Kidney epithelial cell (primary cell): ENCODE measurements around the gene COL8A1. TPM values are rescaled to one million over a fixed set of nuclear protein-coding genes. Genes with fewer than 3 reads are reported as not detected.

ENCODE experiments used
- DNase-seq: peaks from one replicate; pipeline ENCODE4 v3.0.0-alpha.2; 2010; ENCODE audit warnings: low read depth
- H3K27me3 ChIP-seq: 2 replicates; pipeline ENCODE4 v1.6.0; 2011; ENCODE audit warnings: low read length; ENCODE audit not compliant: control insufficient read depth, insufficient read depth
- H3K36me3 ChIP-seq: 2 replicates; pipeline ENCODE4 v1.5.1; 2011; ENCODE audit warnings: low read length; ENCODE audit not compliant: control insufficient read depth, insufficient read depth
- H3K4me3 ChIP-seq: 2 replicates; pipeline ENCODE4 v1.5.1; 2011; ENCODE audit warnings: low read depth, mild to moderate bottlenecking, control low read depth, low read length
- CTCF ChIP-seq: IDR thresholded peaks from 2 replicates; pipeline ENCODE4 v1.5.1; 2011; ENCODE audit warnings: mild to moderate bottlenecking, moderate library complexity, low read length, control low read depth, inconsistent platforms; ENCODE audit not compliant: insufficient read depth, poor library complexity, severe bottlenecking
- total RNA-seq: library from RNA; depleted of rRNA; stranded (reverse); fragments of >200 nt; gene quantifications from 2 replicates; pipeline ENCODE4 v1.2.3, GENCODE V29; 2015

Gene COL8A1
- total RNA-seq, 1 donor from 2014 or later, result 24.4 TPM

GRCh38 chr3:99713440-99713839 lies 75.0 kb downstream of the COL8A1 start:
- Histone ChIP-seq H3K4me3 (no peak overlapping the region), H3K27me3 (no peaks in the 10 kb centered on the region), H3K36me3 (no peaks in the 10 kb centered on the region)
- no peak for TF ChIP-seq CTCF
- DNase-seq, result no peak

GRCh38 chr3:99714146-99714545 lies 75.8 kb downstream of the COL8A1 start:
- no peak for DNase-seq
- no peaks in the 10 kb centered on the region for H3K36me3 ChIP-seq
- no peak for TF ChIP-seq CTCF
- no peak overlapping the region for H3K4me3 ChIP-seq
- H3K27me3 ChIP-seq, result no peaks in the 10 kb centered on the region

GRCh38 chr3:99714575-99714974 lies 76.2 kb downstream of the COL8A1 start:
- no peak for DNase-seq
- TF ChIP-seq CTCF, result no peak
- H3K27me3 ChIP-seq, result no peaks in the 10 kb centered on the region
- no peak overlapping the region for H3K4me3 ChIP-seq
- no peaks in the 10 kb centered on the region for H3K36me3 ChIP-seq

- TF ChIP-seq CTCF, result no peak
- Histone ChIP-seq H3K4me3 (no peak overlapping the region), H3K36me3 (no peaks in the 10 kb centered on the region), H3K27me3 (no peaks in the 10 kb centered on the region)
- no peak for DNase-seq
Measured at GRCh38 chr3:99716463-99716995, 78.1 kb downstream of the COL8A1 start.

GRCh38 chr3:99720985-99721632 lies 82.7 kb downstream of the COL8A1 start:
- Histone ChIP-seq H3K36me3 (no peaks in the 10 kb centered on the region), H3K27me3 (no peaks in the 10 kb centered on the region), H3K4me3 (no peak overlapping the region)
- no peak for DNase-seq
- no peak for TF ChIP-seq CTCF

- no peak for TF ChIP-seq CTCF
- no peaks in the 10 kb centered on the region for H3K27me3 ChIP-seq
- no peak for DNase-seq
- no peaks in the 10 kb centered on the region for H3K36me3 ChIP-seq
- H3K4me3 ChIP-seq, result no peak overlapping the region
Measured at GRCh38 chr3:99721633-99722007, 83.2 kb downstream of the COL8A1 start.
